ENCODE measurements around the gene CCNH.

Gene CCNH

DNA sequence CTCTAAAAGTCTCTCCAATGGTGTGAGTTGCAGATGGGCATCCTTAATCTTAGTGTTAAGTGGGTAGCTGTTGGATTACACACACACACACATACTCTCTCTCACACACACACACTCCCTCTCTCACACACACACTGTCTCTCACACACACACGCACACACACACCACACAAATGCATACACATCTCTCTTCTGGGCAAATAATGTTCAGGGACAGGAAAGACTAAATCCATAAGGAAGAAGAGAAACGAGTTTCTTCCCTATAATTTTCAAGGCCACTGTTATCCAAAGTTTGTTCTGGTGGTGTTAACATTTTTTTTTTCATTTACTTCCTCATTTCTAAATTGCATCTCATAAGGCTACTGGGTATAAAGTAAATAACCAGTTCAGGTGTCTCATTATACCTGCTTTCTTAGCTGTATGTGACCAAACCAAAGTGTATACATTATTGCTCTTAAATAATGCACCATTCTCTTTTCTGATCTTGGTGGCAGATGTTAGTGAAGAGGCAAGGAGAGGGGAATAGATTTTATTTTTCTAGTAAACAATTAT, 22.5 kb upstream of the CCNH start:
- TF ChIP-seq, protein P1, sequence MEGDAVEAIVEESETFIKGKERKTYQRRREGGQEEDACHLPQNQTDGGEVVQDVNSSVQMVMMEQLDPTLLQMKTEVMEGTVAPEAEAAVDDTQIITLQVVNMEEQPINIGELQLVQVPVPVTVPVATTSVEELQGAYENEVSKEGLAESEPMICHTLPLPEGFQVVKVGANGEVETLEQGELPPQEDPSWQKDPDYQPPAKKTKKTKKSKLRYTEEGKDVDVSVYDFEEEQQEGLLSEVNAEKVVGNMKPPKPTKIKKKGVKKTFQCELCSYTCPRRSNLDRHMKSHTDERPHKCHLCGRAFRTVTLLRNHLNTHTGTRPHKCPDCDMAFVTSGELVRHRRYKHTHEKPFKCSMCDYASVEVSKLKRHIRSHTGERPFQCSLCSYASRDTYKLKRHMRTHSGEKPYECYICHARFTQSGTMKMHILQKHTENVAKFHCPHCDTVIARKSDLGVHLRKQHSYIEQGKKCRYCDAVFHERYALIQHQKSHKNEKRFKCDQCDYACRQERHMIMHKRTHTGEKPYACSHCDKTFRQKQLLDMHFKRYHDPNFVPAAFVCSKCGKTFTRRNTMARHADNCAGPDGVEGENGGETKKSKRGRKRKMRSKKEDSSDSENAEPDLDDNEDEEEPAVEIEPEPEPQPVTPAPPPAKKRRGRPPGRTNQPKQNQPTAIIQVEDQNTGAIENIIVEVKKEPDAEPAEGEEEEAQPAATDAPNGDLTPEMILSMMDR (IDR thresholded peaks at IDR 0.05), result no peak

DNA sequence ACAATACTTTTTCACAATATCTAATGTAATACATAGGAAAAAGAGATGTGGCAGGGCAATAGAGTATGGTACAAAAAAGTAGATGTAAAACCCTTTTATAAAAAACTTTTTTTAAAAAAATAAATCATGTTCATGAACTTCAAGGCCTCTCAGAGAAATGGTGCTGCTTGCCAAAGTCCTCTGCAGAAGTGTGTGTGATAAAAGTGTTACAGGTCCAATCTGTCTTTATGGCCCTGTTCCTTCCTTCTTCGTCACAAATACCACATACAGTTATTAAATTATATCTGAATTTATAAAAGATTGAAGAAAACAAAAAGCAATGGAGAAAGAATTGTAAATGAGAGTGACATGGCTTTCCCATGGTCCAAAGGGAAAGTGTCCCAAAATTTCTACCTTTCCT, 21.7 kb upstream of the CCNH start:
- TF ChIP-seq, protein P1 (IDR thresholded peaks at IDR 0.05), result no peak

DNA sequence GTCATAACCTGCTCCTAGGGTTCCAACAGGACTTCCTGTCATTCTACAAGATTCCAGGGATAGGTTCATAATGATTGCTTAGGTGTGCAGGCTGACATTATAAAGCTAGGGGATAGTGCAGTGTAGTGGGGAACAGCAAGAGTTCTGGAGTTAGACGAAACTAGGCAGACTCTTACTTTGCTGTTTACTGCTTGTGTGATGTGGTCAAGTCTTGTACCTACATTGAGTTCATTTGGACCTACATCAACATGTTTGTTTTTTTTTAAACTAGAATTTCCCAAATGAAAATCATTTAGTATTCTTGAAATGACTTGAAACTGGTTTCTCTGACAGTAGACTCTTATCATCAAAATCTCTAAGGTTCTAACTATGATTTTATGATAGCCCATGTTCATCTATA, 21.2 kb upstream of the CCNH start:
- TF ChIP-seq, protein P1 (IDR thresholded peaks at IDR 0.05), result no peak

DNA sequence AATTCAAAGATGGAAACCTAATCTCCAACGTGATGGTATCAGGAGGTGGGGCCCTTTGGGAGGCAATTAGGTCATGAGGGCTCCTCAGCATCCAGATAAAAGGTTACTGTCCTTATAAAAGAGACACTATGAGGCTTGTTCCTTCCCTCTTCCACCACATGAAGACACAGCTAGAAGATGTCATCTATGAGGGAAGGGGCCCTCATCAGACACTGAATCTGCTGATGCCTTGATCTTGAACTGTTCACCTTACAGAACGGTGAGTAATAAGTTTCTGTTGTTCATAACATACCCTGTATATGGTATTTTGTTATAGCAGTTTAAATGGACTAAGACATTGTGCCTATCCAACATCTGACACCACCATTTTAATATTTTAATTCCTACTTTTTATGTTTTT, 19.7 kb upstream of the CCNH start:
- TF ChIP-seq, protein P1 (IDR thresholded peaks at IDR 0.05), result no peak

DNA sequence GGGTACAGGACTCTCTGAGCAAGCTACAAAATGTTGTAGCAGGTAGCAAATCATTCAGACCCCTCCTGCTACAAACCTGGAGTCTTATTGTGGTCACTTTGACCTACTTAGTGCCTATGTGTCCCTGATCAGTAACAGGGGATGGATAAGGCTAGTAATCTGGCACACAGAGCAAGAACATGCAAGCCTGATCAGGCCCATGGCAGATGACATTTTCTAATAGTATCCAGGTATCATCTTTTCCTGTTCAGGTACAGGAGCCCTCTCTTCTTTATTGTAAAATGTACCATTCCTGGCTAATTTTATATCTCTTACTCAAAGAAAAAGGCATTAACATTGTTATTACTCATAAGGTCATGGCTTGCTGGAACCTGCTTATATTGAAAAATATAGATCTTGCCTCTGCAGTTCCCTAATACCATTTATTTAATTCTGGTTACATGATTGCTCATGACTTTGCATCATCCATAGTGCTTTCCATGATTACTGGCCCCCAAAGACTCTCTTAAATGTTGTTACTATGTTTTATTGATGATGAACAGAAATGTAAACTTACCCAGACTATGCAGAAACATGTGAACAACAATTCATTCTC, 18.2 kb upstream of the CCNH start:
- TF ChIP-seq, protein P1 (IDR thresholded peaks at IDR 0.05), result no peak

DNA sequence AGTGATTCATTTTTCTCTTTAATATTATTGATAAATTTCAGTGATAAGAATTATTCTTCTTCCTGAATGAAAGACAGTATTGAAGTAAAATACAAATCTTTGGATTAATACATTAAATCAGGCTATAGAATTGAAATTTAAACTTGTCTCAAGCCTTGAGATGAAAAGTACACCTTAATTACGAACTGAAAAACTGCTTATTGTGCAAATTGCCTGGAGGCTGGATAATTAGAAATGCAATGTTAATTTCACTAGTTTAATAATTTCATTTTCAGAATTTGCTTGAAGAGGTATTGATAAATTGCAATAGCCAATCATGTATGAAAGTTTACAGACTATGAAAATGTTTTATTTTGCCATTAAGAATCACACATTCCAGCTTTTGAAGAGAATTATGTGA, 11.0 kb upstream of the CCNH start:
- TF ChIP-seq, protein P1 (IDR thresholded peaks at IDR 0.05), result no peak

DNA sequence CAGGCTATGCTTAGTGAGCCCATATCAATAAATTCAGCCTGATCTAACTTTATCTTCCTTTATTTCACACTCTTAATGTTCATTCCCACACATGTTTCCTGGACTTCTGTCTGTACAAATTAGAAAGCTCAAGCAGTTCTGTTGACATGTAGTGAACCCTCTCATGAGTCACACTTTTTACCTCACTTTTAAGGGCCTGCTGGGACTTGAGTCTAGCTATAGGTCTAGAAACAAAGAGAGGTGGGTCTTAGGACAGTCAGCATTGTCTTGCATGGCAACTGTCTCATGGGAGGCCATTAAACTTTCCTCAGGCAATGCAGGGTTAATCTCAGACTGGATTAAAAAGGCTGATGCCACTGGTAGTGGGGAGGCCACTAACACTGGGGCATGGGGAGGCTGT, 8.6 kb upstream of the CCNH start:
- TF ChIP-seq, protein P1 (IDR thresholded peaks at IDR 0.05), result no peak

DNA sequence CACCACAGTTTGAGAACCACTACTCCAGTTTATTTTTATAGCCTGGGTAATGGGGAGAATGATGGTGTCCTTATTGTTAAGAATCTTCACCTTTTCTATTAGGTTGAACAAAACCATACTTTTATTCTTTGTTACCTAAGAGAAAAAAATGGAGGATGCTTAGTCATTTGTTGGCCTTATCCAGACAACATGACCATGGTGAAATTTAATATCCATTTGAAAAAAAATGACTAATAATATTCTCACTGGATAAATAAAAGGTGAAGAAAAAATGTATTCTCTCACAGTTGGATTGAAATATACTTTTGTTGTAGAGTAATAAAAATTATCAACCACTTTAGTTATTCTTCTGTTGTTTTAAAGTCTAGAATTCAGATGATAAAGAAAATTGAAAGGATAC, 5.8 kb upstream of the CCNH start:
- TF ChIP-seq, protein P1 (IDR thresholded peaks at IDR 0.05), result no peak

Data from LNCAP (cell line).